ENCODE measurements around the gene PLEKHB2.

- TF ChIP-seq BCL11A (IDR thresholded peaks at IDR 0.05; ENCODE audit: low read depth, low read length) (no peak), CHD1 (IDR thresholded peaks at IDR 0.05; ENCODE audit: low read depth, low read length) (no peak), MXI1 (IDR thresholded peaks at IDR 0.05; ENCODE audit: low read depth, low read length) (no peak), ETV6 (conservative IDR thresholded peaks at IDR 0.05 in 1 of 2, IDR thresholded peaks at IDR 0.05 in 1 of 2; ENCODE audit: borderline replicate concordance in 1 of 2, low read depth in 1 of 2) (no peak), CTCF (IDR thresholded peaks at IDR 0.05 in 2 of 3, conservative IDR thresholded peaks at IDR 0.05 in 1 of 3; ENCODE audit: control insufficient read depth in 2 of 3, extremely low read depth in 1 of 3, insufficient read depth in 1 of 3, low read depth in 3 of 3, low read length in 3 of 3) (no peak), POLR2A (IDR thresholded peaks at IDR 0.05; ENCODE audit: low read depth, low read length) (no peak), YY1 (IDR thresholded peaks at IDR 0.05; ENCODE audit: low read depth, low read length) (no peak), ESRRA (IDR thresholded peaks at IDR 0.05; ENCODE audit: low read length) (no peak), RELA (IDR thresholded peaks at IDR 0.05; ENCODE audit: borderline replicate concordance, partially characterized antibody) (no peak), ZBTB11 (CRISPR knock-in tag; IDR thresholded peaks at IDR 0.05) (no peak)
Measured at GRCh38 chr2:131168538-131168937, 63.4 kb downstream of the PLEKHB2 start.

All from GM12878 (cell line).